Measurements from ENCODE around the gene VPS18.
A peak's percentile ranks its signal among the peaks of the same experiment; 100 is the strongest.

Gene VPS18

DNA sequence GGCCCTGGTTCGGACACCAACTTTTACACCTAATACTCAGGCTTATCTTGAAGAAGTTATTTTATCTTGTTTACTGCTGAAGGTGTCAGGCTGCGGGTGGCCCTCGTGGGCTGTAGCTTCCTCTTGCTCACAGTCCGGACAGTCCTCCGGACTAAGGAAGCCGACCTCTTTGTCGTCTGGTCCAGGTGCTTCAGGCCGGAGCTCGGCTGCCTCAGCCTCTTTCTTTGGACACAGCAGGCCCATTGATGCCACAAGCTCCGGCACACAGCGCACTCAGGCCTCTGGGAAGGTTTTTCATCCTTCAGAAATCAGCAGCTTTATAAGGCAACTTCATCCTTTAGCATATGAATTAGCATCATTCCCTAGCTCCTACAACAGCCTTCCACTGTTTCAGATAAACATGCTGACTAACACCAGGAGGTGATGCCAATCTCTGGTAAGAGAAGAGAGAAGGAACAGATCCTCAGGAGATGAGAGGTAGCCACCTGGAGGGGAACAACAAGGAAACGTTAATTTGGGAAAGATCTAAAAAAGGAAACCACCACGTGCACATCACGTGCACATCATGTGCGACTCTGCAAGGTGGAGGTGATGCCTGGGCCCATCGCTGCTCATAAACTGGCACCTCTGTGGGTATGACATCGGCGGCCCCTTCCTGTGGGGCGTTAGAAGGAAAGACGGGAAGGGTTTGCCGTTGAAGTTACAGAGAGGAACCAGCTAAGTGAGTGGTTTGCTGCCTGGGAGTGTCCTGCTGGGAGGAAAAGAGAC is 54.6 kb downstream of the VPS18 start:
- H3K23ac ChIP-seq (ENCODE audit: low read length in 2 of 2), result no peak overlapping the region
- H2BK5ac ChIP-seq (ENCODE audit: low read depth, low read length, poor library complexity, severe bottlenecking), result no peak overlapping the region
- no peak overlapping the region for H3K27ac ChIP-seq (ENCODE audit: low read length, poor library complexity, severe bottlenecking)
- H2AFZ ChIP-seq (ENCODE audit: low read depth, low read length), result no peak overlapping the region
- H3K4me3 ChIP-seq (ENCODE audit: insufficient read depth in 1 of 2, low read depth in 1 of 2, low read length in 2 of 2), result no peak overlapping the region
- H3K79me1 ChIP-seq (replicated peaks; ENCODE audit: low read length, poor library complexity, severe bottlenecking), result peaks cover 3% of the 10 kb centered on the region
- H4K91ac ChIP-seq (ENCODE audit: low read length), result no peak overlapping the region
- no peak for DNase-seq
- no peaks in the 10 kb centered on the region for H3K36me3 ChIP-seq (ENCODE audit: control insufficient read depth in 1 of 2, insufficient read depth in 2 of 2, low read depth in 1 of 2, low read length in 2 of 2)
- peaks cover 9 to 20% of the 10 kb centered on the region in 2 experiments for H3K27me3 ChIP-seq (ENCODE audit: control insufficient read depth in 1 of 2, insufficient read depth in 1 of 2, low read length in 2 of 2)
- no peak overlapping the region for H3K18ac ChIP-seq (ENCODE audit: low read depth in 1 of 2, low read length in 2 of 2)
- no peak overlapping the region for H4K8ac ChIP-seq (ENCODE audit: low read length)
- peaks cover 11% of the 10 kb centered on the region for H3K4me1 ChIP-seq (ENCODE audit: control insufficient read depth, insufficient read depth, low read depth, low read length)
- no peak overlapping the region for H2AK5ac ChIP-seq (ENCODE audit: low read length, severe bottlenecking)
- no peak overlapping the region for H2BK12ac ChIP-seq (ENCODE audit: low read length in 2 of 2)
- no peak overlapping the region for H3K4ac ChIP-seq (ENCODE audit: low read depth in 1 of 2, low read length in 2 of 2)
- no peaks in the 10 kb centered on the region for H3K9me3 ChIP-seq (ENCODE audit: control insufficient read depth, low read length)
- H3K14ac ChIP-seq (ENCODE audit: low read length in 2 of 2), result no peak overlapping the region
- H2BK15ac ChIP-seq (ENCODE audit: low read depth, poor library complexity, severe bottlenecking), result no peak overlapping the region
- 73% methylated on average over 21 of the region's 21 CpGs for WGBS
- H3K9ac ChIP-seq (ENCODE audit: low read length), result no peak overlapping the region
- no peak overlapping the region for H2BK120ac ChIP-seq (ENCODE audit: low read depth, low read length)
- H3K4me2 ChIP-seq (ENCODE audit: low read length, poor library complexity, severe bottlenecking), result no peak overlapping the region

- no peak for DNase-seq
- no peak overlapping the region for H4K91ac ChIP-seq (ENCODE audit: low read length)
- H2BK5ac ChIP-seq (ENCODE audit: low read depth, low read length, poor library complexity, severe bottlenecking), result no peak overlapping the region
- H2BK15ac ChIP-seq (ENCODE audit: low read depth, poor library complexity, severe bottlenecking), result peak overlapping the region; percentile 4
- no peak overlapping the region for H3K9ac ChIP-seq (ENCODE audit: low read length)
- no peak overlapping the region for H3K4ac ChIP-seq (ENCODE audit: low read depth in 1 of 2, low read length in 2 of 2)
- peak overlapping the region in 1 of 2 experiments; percentile 18 for H3K23ac ChIP-seq (ENCODE audit: low read length in 2 of 2)
- no peak overlapping the region for H3K27ac ChIP-seq (ENCODE audit: low read length, poor library complexity, severe bottlenecking)
- H2AK5ac ChIP-seq (ENCODE audit: low read length, severe bottlenecking), result no peak overlapping the region
- H3K14ac ChIP-seq (ENCODE audit: low read length in 2 of 2), result no peak overlapping the region
- WGBS, result 75% methylated on average over 6 of the region's 7 CpGs
- H3K4me2 ChIP-seq (ENCODE audit: low read length, poor library complexity, severe bottlenecking), result no peak overlapping the region
- H3K9me3 ChIP-seq (ENCODE audit: control insufficient read depth, low read length), result no peaks in the 10 kb centered on the region
- H3K4me3 ChIP-seq (ENCODE audit: insufficient read depth in 1 of 2, low read depth in 1 of 2, low read length in 2 of 2), result no peak overlapping the region
- no peak overlapping the region for H4K8ac ChIP-seq (ENCODE audit: low read length)
- peaks cover 3% of the 10 kb centered on the region for H3K79me1 ChIP-seq (replicated peaks; ENCODE audit: low read length, poor library complexity, severe bottlenecking)
- H3K36me3 ChIP-seq (ENCODE audit: control insufficient read depth in 1 of 2, insufficient read depth in 2 of 2, low read depth in 1 of 2, low read length in 2 of 2), result no peaks in the 10 kb centered on the region
- H3K18ac ChIP-seq (ENCODE audit: low read depth in 1 of 2, low read length in 2 of 2), result no peak overlapping the region
- H2BK120ac ChIP-seq (ENCODE audit: low read depth, low read length), result no peak overlapping the region
- peak overlapping the region in 1 of 2 experiments; percentile 38 for H2BK12ac ChIP-seq (ENCODE audit: low read length in 2 of 2)
- H3K27me3 ChIP-seq (ENCODE audit: control insufficient read depth in 1 of 2, insufficient read depth in 1 of 2, low read length in 2 of 2), result peaks cover 5 to 14% of the 10 kb centered on the region in 2 experiments
- peaks cover 15% of the 10 kb centered on the region for H3K4me1 ChIP-seq (ENCODE audit: control insufficient read depth, insufficient read depth, low read depth, low read length)
- no peak overlapping the region for H2AFZ ChIP-seq (ENCODE audit: low read depth, low read length)
Measured at GRCh38 chr15:40949756-40950207, 55.5 kb downstream of the VPS18 start.

- H3K18ac ChIP-seq (ENCODE audit: low read depth in 1 of 2, low read length in 2 of 2), result no peak overlapping the region
- no peak overlapping the region for H3K9ac ChIP-seq (ENCODE audit: low read length)
- peaks cover 5 to 12% of the 10 kb centered on the region in 2 experiments for H3K27me3 ChIP-seq (ENCODE audit: control insufficient read depth in 1 of 2, insufficient read depth in 1 of 2, low read length in 2 of 2)
- no peak overlapping the region for H2BK12ac ChIP-seq (ENCODE audit: low read length in 2 of 2)
- H3K79me1 ChIP-seq (replicated peaks; ENCODE audit: low read length, poor library complexity, severe bottlenecking), result peaks cover 8% of the 10 kb centered on the region
- H4K91ac ChIP-seq (ENCODE audit: low read length), result no peak overlapping the region
- H2AFZ ChIP-seq (ENCODE audit: low read depth, low read length), result no peak overlapping the region
- H4K8ac ChIP-seq (ENCODE audit: low read length), result no peak overlapping the region
- H2BK120ac ChIP-seq (ENCODE audit: low read depth, low read length), result no peak overlapping the region
- H2BK5ac ChIP-seq (ENCODE audit: low read depth, low read length, poor library complexity, severe bottlenecking), result no peak overlapping the region
- no peak overlapping the region for H3K14ac ChIP-seq (ENCODE audit: low read length in 2 of 2)
- H2BK15ac ChIP-seq (ENCODE audit: low read depth, poor library complexity, severe bottlenecking), result no peak overlapping the region
- no peak overlapping the region for H2AK5ac ChIP-seq (ENCODE audit: low read length, severe bottlenecking)
- no peak overlapping the region for H3K4me3 ChIP-seq (ENCODE audit: insufficient read depth in 1 of 2, low read depth in 1 of 2, low read length in 2 of 2)
- H3K23ac ChIP-seq (ENCODE audit: low read length in 2 of 2), result no peak overlapping the region
- WGBS, result 81% methylated on average over 2 of the region's 4 CpGs
- H3K4me2 ChIP-seq (ENCODE audit: low read length, poor library complexity, severe bottlenecking), result no peak overlapping the region
- no peak for DNase-seq
- H3K4me1 ChIP-seq (ENCODE audit: control insufficient read depth, insufficient read depth, low read depth, low read length), result peaks cover 31% of the 10 kb centered on the region
- H3K36me3 ChIP-seq (ENCODE audit: control insufficient read depth in 1 of 2, insufficient read depth in 2 of 2, low read depth in 1 of 2, low read length in 2 of 2), result peaks cover 0 to 13% of the 10 kb centered on the region in 2 experiments
- H3K4ac ChIP-seq (ENCODE audit: low read depth in 1 of 2, low read length in 2 of 2), result no peak overlapping the region
- H3K27ac ChIP-seq (ENCODE audit: low read length, poor library complexity, severe bottlenecking), result no peak overlapping the region
- no peaks in the 10 kb centered on the region for H3K9me3 ChIP-seq (ENCODE audit: control insufficient read depth, low read length)
Measured at GRCh38 chr15:40951764-40952163, 57.5 kb downstream of the VPS18 start.

DNA sequence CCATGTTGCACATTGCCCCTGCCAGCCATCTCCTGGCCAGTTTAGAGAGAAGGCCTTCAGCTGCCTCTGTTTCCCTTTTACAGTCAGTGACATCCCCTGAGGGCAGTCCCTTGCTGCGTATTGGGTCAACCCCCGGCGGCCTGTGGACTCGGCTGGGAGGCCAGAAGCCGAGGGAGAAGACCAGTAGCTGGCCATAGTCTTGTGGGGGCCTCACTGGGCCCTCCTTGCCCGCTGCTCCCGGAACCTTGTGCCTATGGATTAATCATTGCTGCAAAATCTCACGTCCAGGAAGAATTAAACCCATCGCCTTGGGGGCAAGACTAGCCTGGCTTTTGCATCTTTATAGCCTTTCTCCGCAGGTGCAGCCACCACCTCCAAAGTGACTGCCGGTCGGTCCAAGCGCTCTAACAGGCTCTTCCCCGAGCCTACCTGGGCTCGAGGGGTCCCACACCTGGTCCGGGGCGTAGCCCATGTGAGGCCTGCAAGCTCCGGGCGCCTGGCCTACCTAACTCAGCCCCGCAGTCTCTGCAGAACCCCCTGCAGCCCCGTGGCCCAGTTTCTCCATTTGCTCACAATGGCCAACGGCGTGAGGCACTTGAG is 58.2 kb downstream of the VPS18 start:
- Histone ChIP-seq H2AFZ (ENCODE audit: low read depth, low read length) (peak overlapping the region; percentile 43), H3K79me1 (replicated peaks; ENCODE audit: low read length, poor library complexity, severe bottlenecking) (peaks cover 8% of the 10 kb centered on the region)

More for the DNA sequence above, 58.2 kb downstream of the VPS18 start:
- Histone ChIP-seq H3K27ac (ENCODE audit: low read length, poor library complexity, severe bottlenecking) (peak overlapping the region; percentile 47), H2AK5ac (ENCODE audit: low read length, severe bottlenecking) (no peak overlapping the region), H3K9me3 (ENCODE audit: control insufficient read depth, low read length) (no peaks in the 10 kb centered on the region), H3K4ac (ENCODE audit: low read depth in 1 of 2, low read length in 2 of 2) (peak overlapping the region; percentile 29 to 86), H3K27me3 (ENCODE audit: control insufficient read depth in 1 of 2, insufficient read depth in 1 of 2, low read length in 2 of 2) (peaks cover 5 to 12% of the 10 kb centered on the region in 2 experiments), H3K36me3 (ENCODE audit: control insufficient read depth in 1 of 2, insufficient read depth in 2 of 2, low read depth in 1 of 2, low read length in 2 of 2) (peaks cover 0 to 17% of the 10 kb centered on the region in 2 experiments), H4K8ac (ENCODE audit: low read length) (peak overlapping the region; percentile 93), H4K91ac (ENCODE audit: low read length) (peak overlapping the region; percentile 90), H3K4me2 (ENCODE audit: low read length, poor library complexity, severe bottlenecking) (peak overlapping the region; percentile 53), H3K14ac (ENCODE audit: low read length in 2 of 2) (peak overlapping the region in 1 of 2 experiments; percentile 37), H2BK5ac (ENCODE audit: low read depth, low read length, poor library complexity, severe bottlenecking) (no peak overlapping the region), H2BK120ac (ENCODE audit: low read depth, low read length) (peak overlapping the region; percentile 94), H2BK12ac (ENCODE audit: low read length in 2 of 2) (peak overlapping the region in 1 of 2 experiments; percentile 40), H3K4me1 (ENCODE audit: control insufficient read depth, insufficient read depth, low read depth, low read length) (peaks cover 34% of the 10 kb centered on the region), H3K9ac (ENCODE audit: low read length) (peak overlapping the region; percentile 89), H3K23ac (ENCODE audit: low read length in 2 of 2) (no peak overlapping the region), H3K18ac (ENCODE audit: low read depth in 1 of 2, low read length in 2 of 2) (peak overlapping the region; percentile 47 to 81), H3K4me3 (ENCODE audit: insufficient read depth in 1 of 2, low read depth in 1 of 2, low read length in 2 of 2) (peak overlapping the region; percentile 68 to 90), H2BK15ac (ENCODE audit: low read depth, poor library complexity, severe bottlenecking) (peak overlapping the region; percentile 50)
- DNase-seq, result no peak
- WGBS, result 43% methylated on average over 23 of the region's 23 CpGs

All from mesenchymal stem cell (in vitro differentiated cells and primary cell).